H1 (cell line): Measurements from ENCODE around the gene JPT2. TPM values are rescaled to one million over a fixed set of nuclear protein-coding genes. Genes with fewer than 3 reads are reported as not detected.
A peak's percentile ranks its signal among the peaks of the same experiment; 100 is the strongest.
"Not testable (repeated sequence)": the region's sequence is repeated elsewhere in the genome, so short reads cannot be mapped to it uniquely, and the experiment has no call there.

Source experiments
- CTCF ChIA-PET: fragments of 300-600 bp; sonication (Branson Sonifier 250); formaldehyde crosslinking; loops from one replicate; lab custom pipeline; 2021; ENCODE audit not compliant: partially characterized antibody; lab: Charles Lee
- POLR2A ChIA-PET: fragments of 300-600 bp; sonication (Branson Sonifier 250); formaldehyde crosslinking; loops from one replicate; lab custom pipeline; 2021; ENCODE audit warnings: inconsistent platforms; ENCODE audit not compliant: partially characterized antibody; lab: Charles Lee
- DNase-seq, 2 experiments: peaks; one replicate each; pipeline versions ENCODE4 v3.0.0 to v3.0.0-alpha.2; 2010 to 2022; ENCODE audit warnings: low spot score in 2 of 2, low read depth in 1 of 2, mixed read lengths in 1 of 2
- FAIRE-seq: peaks from 2 replicates; lab custom pipeline; 2011; peaks lifted over from hg19 to GRCh38; lab: Jason Lieb, UNC
- H2AFZ ChIP-seq: 2 replicates; pipeline ENCODE4 v1.8.1; 2012; ENCODE audit warnings: low read length, inconsistent platforms
- H2AK5ac ChIP-seq: 2 replicates; pipeline ENCODE4 v1.6.1; 2013; ENCODE audit warnings: low read depth, low read length
- H2BK120ac ChIP-seq: replicated peaks from 2 replicates; pipeline ENCODE3; 2013; ENCODE audit warnings: low read depth, low read length, inconsistent platforms
- H2BK12ac ChIP-seq: 2 replicates; pipeline ENCODE4 v1.6.1; 2013; ENCODE audit warnings: low read depth, low read length
- H2BK15ac ChIP-seq: 2 replicates; pipeline ENCODE4 v1.6.1; 2013; ENCODE audit warnings: low read length
- H2BK20ac ChIP-seq: 2 replicates; pipeline ENCODE4 v1.6.1; 2013; ENCODE audit warnings: low read length
- H2BK5ac ChIP-seq: 2 replicates; pipeline ENCODE4 v1.6.1; 2013; ENCODE audit warnings: low read depth, low read length
- H3K14ac ChIP-seq: 2 replicates; pipeline ENCODE4 v1.6.1; 2013; ENCODE audit warnings: inconsistent platforms; ENCODE audit not compliant: insufficient read length
- H3K18ac ChIP-seq: 2 replicates; pipeline ENCODE4 v1.6.1; 2013; ENCODE audit warnings: low read length; ENCODE audit errors: extremely low read depth
- H3K23ac ChIP-seq: 2 replicates; pipeline ENCODE4 v1.6.1; 2013; ENCODE audit warnings: inconsistent platforms; ENCODE audit not compliant: insufficient read length
- H3K23me2 ChIP-seq: 2 replicates; pipeline ENCODE4 v1.6.1; 2013; ENCODE audit warnings: low read depth, low read length
- H3K27ac ChIP-seq: 2 replicates; pipeline ENCODE4 v1.6.1; 2011; ENCODE audit warnings: low read depth, low read length, inconsistent platforms
- H3K27me3 ChIP-seq, 4 experiments: replicated peaks in 1 of 4; 1 replicate in 1 of 4; 2 replicates in 3 of 4; pipeline versions ENCODE4 v1.6.1 to v1.8.1; 2011 to 2013; ENCODE audit warnings: low read length in 3 of 4, mild to moderate bottlenecking in 3 of 4, inconsistent platforms in 2 of 4, mixed read lengths in 2 of 4, moderate library complexity in 1 of 4; ENCODE audit not compliant: control insufficient read depth in 3 of 4, insufficient read depth in 3 of 4; ENCODE audit errors: extremely low read depth in 1 of 4
- H3K36me3 ChIP-seq, 4 experiments: 2 replicates each; pipeline versions ENCODE4 v1.6.1 to v1.8.1; 2011 to 2013; ENCODE audit warnings: mild to moderate bottlenecking in 4 of 4, low read length in 3 of 4, moderate library complexity in 2 of 4, control low read depth in 1 of 4, inconsistent platforms in 1 of 4; ENCODE audit not compliant: insufficient read depth in 4 of 4, control insufficient read depth in 2 of 4
- H3K4ac ChIP-seq: replicated peaks from 2 replicates; pipeline ENCODE3; 2013; ENCODE audit warnings: low read length, low read depth, mixed read lengths, inconsistent platforms; ENCODE audit not compliant: insufficient read length
- H3K4me1 ChIP-seq, 4 experiments: replicated peaks in 1 of 4; 1 replicate in 1 of 4; 2 replicates in 3 of 4; pipeline versions ENCODE4 v1.6.1 to v1.8.1; 2011 to 2013; ENCODE audit warnings: low read length in 3 of 4, inconsistent platforms in 2 of 4, mixed read lengths in 1 of 4; ENCODE audit not compliant: insufficient read depth in 4 of 4, control insufficient read depth in 3 of 4
- H3K4me2 ChIP-seq, 2 experiments: 2 replicates each; pipeline versions ENCODE4 v1.6.1 to v1.8.1; 2011 to 2013; ENCODE audit warnings: low read depth in 2 of 2, low read length in 2 of 2, control low read depth in 1 of 2, inconsistent platforms in 1 of 2, mild to moderate bottlenecking in 1 of 2; ENCODE audit not compliant: insufficient read depth in 1 of 2
- H3K4me3 ChIP-seq, 4 experiments: fragments of 200-600, 300-600 bp in 1 of 4; sonication (generic), shearing (Covaris generic), sonication (Bioruptor Twin) in 1 of 4; 2 replicates each; pipeline versions ENCODE4 v1.5.1 to v1.8.1; 2011 to 2016; ENCODE audit warnings: low read length in 4 of 4, low read depth in 3 of 4, control low read depth in 2 of 4, inconsistent platforms in 2 of 4, mild to moderate bottlenecking in 2 of 4, mixed read lengths in 1 of 4, moderate library complexity in 1 of 4; ENCODE audit not compliant: insufficient read depth in 2 of 4; ENCODE audit errors: extremely low read depth in 1 of 4
- H3K56ac ChIP-seq: replicated peaks from 2 replicates; pipeline ENCODE3; 2013; ENCODE audit warnings: low read depth, mild to moderate bottlenecking, mixed read lengths, low read length, inconsistent platforms; ENCODE audit not compliant: insufficient read length
- H3K79me1 ChIP-seq: 2 replicates; pipeline ENCODE4 v1.6.1; 2013; ENCODE audit warnings: low read depth, low read length, control low read depth
- H3K79me2 ChIP-seq, 2 experiments: 2 replicates each; pipeline versions ENCODE4 v1.6.1 to v1.8.1; 2012 to 2013; ENCODE audit warnings: low read length in 2 of 2, mild to moderate bottlenecking in 2 of 2, inconsistent platforms in 1 of 2; ENCODE audit not compliant: insufficient read depth in 2 of 2, control insufficient read depth in 1 of 2
- H3K9ac ChIP-seq, 4 experiments: replicated peaks in 1 of 4; 1 replicate in 1 of 4; 2 replicates in 3 of 4; pipeline versions ENCODE4 v1.6.1 to v1.8.1; 2011 to 2013; ENCODE audit warnings: low read depth in 3 of 4, low read length in 3 of 4, control low read depth in 2 of 4, mild to moderate bottlenecking in 2 of 4, moderate library complexity in 2 of 4, inconsistent platforms in 1 of 4; ENCODE audit errors: extremely low read depth in 1 of 4
- H3K9me3 ChIP-seq, 2 experiments: 2 replicates each; pipeline versions ENCODE4 v1.6.1 to v1.8.1; 2012 to 2013; ENCODE audit warnings: mild to moderate bottlenecking in 2 of 2, moderate library complexity in 2 of 2, control low read depth in 1 of 2, inconsistent platforms in 1 of 2, low read depth in 1 of 2, low read length in 1 of 2, mixed read lengths in 1 of 2; ENCODE audit not compliant: insufficient read depth in 2 of 2
- H4K20me1 ChIP-seq, 2 experiments: replicated peaks in 1 of 2; 2 replicates each; pipeline versions ENCODE3 to v1.8.1; 2011 to 2013; ENCODE audit warnings: inconsistent platforms in 2 of 2, low read length in 2 of 2, mild to moderate bottlenecking in 1 of 2; ENCODE audit not compliant: insufficient read depth in 2 of 2, control insufficient read depth in 1 of 2
- H4K5ac ChIP-seq: 2 replicates; pipeline ENCODE4 v1.6.1; 2013; ENCODE audit warnings: low read length, low read depth, mixed read lengths, inconsistent platforms; ENCODE audit not compliant: insufficient read length
- H4K8ac ChIP-seq: 2 replicates; pipeline ENCODE4 v1.8.0; 2013; ENCODE audit warnings: mild to moderate bottlenecking, moderate library complexity, low read length, inconsistent platforms; ENCODE audit not compliant: insufficient read depth; ENCODE audit errors: extremely low read depth
- H4K91ac ChIP-seq: replicated peaks from 2 replicates; pipeline ENCODE3; 2013; ENCODE audit warnings: low read length, mixed read lengths, inconsistent platforms; ENCODE audit not compliant: insufficient read length
- ASH2L ChIP-seq: fragments of 200-600, 300-600 bp; sonication (generic); IDR thresholded peaks from one replicate; pipeline ENCODE4 v1.7.1; 2017; ENCODE audit warnings: low read length
- WGBS, 2 experiments: shearing (Covaris generic) in 1 of 2; methylation state at CpG; one replicate each; pipeline versions ENCODE4 v1.1.6 to v1.1.7; 2013 to 2015; ENCODE audit warnings: low lambda C conversion rate in 2 of 2, mixed read lengths in 2 of 2, inconsistent platforms in 1 of 2, low coverage in 1 of 2, missing lambda C conversion rate in 1 of 2; ENCODE audit not compliant: insufficient replicate concordance in 2 of 2, insufficient coverage in 1 of 2, insufficient read length in 1 of 2; ENCODE audit errors: extremely low coverage in 1 of 2, missing lambda C conversion rate in 1 of 2; 5-methylcytosine and 5-hydroxymethylcytosine counted together
- polyA plus RNA-seq, 7 experiments: library from polyadenylated mRNA; depleted of rRNA in 3 of 7; stranded (reverse) in 5 of 7; unstranded in 2 of 7; fragments of >200 nt in 5 of 7; fragments of 200-250 nt in 2 of 7; gene quantifications; 1 replicate in 5 of 7; 2 replicates in 1 of 7; 4 replicates in 1 of 7; pipeline versions ENCODE4 v1.2.1 to v1.2.3, GENCODE V29; 2011 to 2013; ENCODE audit warnings: missing spikeins in 2 of 7, mixed read lengths in 2 of 7
- total RNA-seq: library from RNA; stranded (reverse); fragmentation: NEBNext Ultra II Directional; extraction: Animal tissue kit (Norgen Biotek cat#: 25700); gene quantifications from 2 replicates; pipeline ENCODE4 v1.2.1, GENCODE V29; 2021

JPT2 gene
- total and polyA plus RNA-seq, 2 of the 8 experiments (the other 6 are each of a cell fraction or from before 2014, with no cell fraction given), result 67.6 to 197 TPM

DNA sequence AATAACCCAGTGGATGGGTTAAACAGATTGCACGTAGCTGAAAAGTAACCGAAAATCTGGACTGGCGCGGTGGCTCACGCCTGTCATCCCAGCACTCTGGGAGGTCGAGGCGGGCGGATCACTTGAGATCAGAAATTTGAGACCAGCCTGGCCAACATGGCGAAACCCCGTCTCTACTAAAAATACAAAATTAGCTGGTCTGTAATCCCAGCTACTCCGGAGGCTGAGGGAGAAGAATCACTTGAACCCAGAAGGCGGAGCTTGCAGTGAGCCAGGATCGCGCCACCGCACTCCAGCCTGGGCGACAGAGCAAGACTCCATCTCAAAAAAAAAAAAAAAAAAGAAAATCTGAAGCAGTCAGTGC, 27.2 kb downstream of the JPT2 start:
- peaks cover 11% of the 10 kb centered on the region for H3K23me2 ChIP-seq
- DNase-seq, H3K27me3 ChIP-seq, H2BK20ac ChIP-seq, H2BK12ac ChIP-seq, H2AK5ac ChIP-seq, H3K9me3 ChIP-seq, H3K14ac ChIP-seq, FAIRE-seq, H3K23ac ChIP-seq, H2AFZ ChIP-seq, H2BK120ac ChIP-seq: not testable (repeated sequence)
- peaks cover 13 to 21% of the 10 kb centered on the region in 2 experiments for H4K20me1 ChIP-seq
- ChIA-PET POLR2A (interaction anchor here (0.6 to 4.4 kb wide), 16 partner anchors 9 to 640 kb away, joined by 3 to 35 read pairs (median 5); partner anchors contain the start of genes EME2, JPT2, MRPS34 and NME3), CTCF (interaction anchor here (0.6 to 2.1 kb wide), 21 partner anchors 8 to 482 kb away, joined by 3 to 16 read pairs (median 4); partner anchors contain the start of genes EME2 and MRPS34)
- TF ChIP-seq ASH2L, result peak; percentile 2
- H3K4ac ChIP-seq, result peak overlapping the region; percentile 98
- peak overlapping the region; percentile 68 to 81 for H3K4me2 ChIP-seq
- H3K9ac ChIP-seq, result peak overlapping the region; percentile 51 to 88 (median 86)
- H3K18ac ChIP-seq, result peak overlapping the region; percentile 93
- H2BK5ac ChIP-seq, result peak overlapping the region; percentile 96
- peak overlapping the region; percentile 98 for H4K91ac ChIP-seq
- peaks cover 0 to 16% (median 3%) of the 10 kb centered on the region in 4 experiments; a peak in 4 of 7 replicates for H3K4me1 ChIP-seq
- peak overlapping the region; percentile 85 for H3K27ac ChIP-seq
- H3K36me3 ChIP-seq, result peaks cover 7 to 23% (median 14%) of the 10 kb centered on the region in 4 experiments; a peak in 6 of 8 replicates
- H3K79me1 ChIP-seq, result peaks cover 10% of the 10 kb centered on the region
- H3K56ac ChIP-seq, result peak overlapping the region; percentile 73
- peak overlapping the region; percentile 89 to 97 (median 94) for H3K4me3 ChIP-seq
- 0 out of 2 replicates have a peak overlapping the region, but pooled peaks have one; percentile 61 for H2BK15ac ChIP-seq
- H3K79me2 ChIP-seq, result peaks cover 3 to 35% of the 10 kb centered on the region in 2 experiments; a peak in 3 of 4 replicates
- WGBS, 2 experiments, result 3% methylated on average over 14 of the region's 16 CpGs; no CpG with 5 or more reads in 1 of the 2 experiments
- H4K5ac ChIP-seq, result peak overlapping the region; percentile 70
- peak overlapping the region; percentile 73; the same call in 1 of the 2 replicates for H4K8ac ChIP-seq
